Measurements from ENCODE around the gene SIGLEC1.

DNA sequence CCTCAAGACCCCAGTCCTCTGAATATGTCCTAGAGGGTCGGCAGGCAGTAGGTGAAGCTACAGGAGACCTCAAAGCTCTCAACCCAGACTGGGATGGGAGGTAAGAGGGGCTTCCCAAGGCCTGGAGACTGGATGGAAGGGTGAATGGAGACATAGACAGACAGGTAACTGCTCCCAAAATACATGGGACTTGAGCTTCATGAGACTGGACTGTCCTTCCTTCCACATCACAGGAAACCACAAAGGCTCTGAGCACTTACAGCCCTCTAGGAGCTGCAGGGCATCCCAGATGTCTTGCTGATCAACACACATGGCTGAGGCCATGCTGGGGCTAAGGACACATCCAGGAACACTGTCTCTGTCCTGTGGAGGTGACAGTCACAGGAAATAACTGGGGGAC lies 31.6 kb upstream of the SIGLEC1 start:
- no peak for TF ChIP-seq CTCF (IDR thresholded peaks at IDR 0.05 in 2 of 3, conservative IDR thresholded peaks at IDR 0.05 in 1 of 3; ENCODE audit: control insufficient read depth in 2 of 3, extremely low read depth in 1 of 3, insufficient read depth in 1 of 3, low read depth in 3 of 3, low read length in 3 of 3)
- TF ChIP-seq, protein P1, sequence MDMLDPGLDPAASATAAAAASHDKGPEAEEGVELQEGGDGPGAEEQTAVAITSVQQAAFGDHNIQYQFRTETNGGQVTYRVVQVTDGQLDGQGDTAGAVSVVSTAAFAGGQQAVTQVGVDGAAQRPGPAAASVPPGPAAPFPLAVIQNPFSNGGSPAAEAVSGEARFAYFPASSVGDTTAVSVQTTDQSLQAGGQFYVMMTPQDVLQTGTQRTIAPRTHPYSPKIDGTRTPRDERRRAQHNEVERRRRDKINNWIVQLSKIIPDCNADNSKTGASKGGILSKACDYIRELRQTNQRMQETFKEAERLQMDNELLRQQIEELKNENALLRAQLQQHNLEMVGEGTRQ (IDR thresholded peaks at IDR 0.05; ENCODE audit: borderline replicate concordance, low read depth, low read length) = no peak
- no peak for TF ChIP-seq ZNF217 (IDR thresholded peaks at IDR 0.05)
- TF ChIP-seq KDM1A (IDR thresholded peaks at IDR 0.05; ENCODE audit: borderline replicate concordance) = no peak
- TF ChIP-seq, protein P2, sequence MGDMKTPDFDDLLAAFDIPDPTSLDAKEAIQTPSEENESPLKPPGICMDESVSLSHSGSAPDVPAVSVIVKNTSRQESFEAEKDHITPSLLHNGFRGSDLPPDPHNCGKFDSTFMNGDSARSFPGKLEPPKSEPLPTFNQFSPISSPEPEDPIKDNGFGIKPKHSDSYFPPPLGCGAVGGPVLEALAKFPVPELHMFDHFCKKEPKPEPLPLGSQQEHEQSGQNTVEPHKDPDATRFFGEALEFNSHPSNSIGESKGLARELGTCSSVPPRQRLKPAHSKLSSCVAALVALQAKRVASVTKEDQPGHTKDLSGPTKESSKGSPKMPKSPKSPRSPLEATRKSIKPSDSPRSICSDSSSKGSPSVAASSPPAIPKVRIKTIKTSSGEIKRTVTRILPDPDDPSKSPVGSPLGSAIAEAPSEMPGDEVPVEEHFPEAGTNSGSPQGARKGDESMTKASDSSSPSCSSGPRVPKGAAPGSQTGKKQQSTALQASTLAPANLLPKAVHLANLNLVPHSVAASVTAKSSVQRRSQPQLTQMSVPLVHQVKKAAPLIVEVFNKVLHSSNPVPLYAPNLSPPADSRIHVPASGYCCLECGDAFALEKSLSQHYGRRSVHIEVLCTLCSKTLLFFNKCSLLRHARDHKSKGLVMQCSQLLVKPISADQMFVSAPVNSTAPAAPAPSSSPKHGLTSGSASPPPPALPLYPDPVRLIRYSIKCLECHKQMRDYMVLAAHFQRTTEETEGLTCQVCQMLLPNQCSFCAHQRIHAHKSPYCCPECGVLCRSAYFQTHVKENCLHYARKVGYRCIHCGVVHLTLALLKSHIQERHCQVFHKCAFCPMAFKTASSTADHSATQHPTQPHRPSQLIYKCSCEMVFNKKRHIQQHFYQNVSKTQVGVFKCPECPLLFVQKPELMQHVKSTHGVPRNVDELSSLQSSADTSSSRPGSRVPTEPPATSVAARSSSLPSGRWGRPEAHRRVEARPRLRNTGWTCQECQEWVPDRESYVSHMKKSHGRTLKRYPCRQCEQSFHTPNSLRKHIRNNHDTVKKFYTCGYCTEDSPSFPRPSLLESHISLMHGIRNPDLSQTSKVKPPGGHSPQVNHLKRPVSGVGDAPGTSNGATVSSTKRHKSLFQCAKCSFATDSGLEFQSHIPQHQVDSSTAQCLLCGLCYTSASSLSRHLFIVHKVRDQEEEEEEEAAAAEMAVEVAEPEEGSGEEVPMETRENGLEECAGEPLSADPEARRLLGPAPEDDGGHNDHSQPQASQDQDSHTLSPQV (IDR thresholded peaks at IDR 0.05) = no peak
- TF ChIP-seq, protein P3, sequence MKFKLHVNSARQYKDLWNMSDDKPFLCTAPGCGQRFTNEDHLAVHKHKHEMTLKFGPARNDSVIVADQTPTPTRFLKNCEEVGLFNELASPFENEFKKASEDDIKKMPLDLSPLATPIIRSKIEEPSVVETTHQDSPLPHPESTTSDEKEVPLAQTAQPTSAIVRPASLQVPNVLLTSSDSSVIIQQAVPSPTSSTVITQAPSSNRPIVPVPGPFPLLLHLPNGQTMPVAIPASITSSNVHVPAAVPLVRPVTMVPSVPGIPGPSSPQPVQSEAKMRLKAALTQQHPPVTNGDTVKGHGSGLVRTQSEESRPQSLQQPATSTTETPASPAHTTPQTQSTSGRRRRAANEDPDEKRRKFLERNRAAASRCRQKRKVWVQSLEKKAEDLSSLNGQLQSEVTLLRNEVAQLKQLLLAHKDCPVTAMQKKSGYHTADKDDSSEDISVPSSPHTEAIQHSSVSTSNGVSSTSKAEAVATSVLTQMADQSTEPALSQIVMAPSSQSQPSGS (IDR thresholded peaks at IDR 0.05; ENCODE audit: low read length) = no peak
- TF ChIP-seq POLR2A (IDR thresholded peaks at IDR 0.05; ENCODE audit: low read depth, low read length) = no peak
- TF ChIP-seq RAD51 (IDR thresholded peaks at IDR 0.05) = no peak
- TF ChIP-seq EZH2 (IDR thresholded peaks at IDR 0.05; ENCODE audit: borderline replicate concordance, control insufficient read depth, low read depth, low read length) = no peak
